NCI-H2107 treated with DMSO at 0.1 percent for 48 hours (cell line): ENCODE measurements around the gene FNBP1.

Experiments
- DNase-seq: peaks from one replicate; lab custom pipeline; 2025; ENCODE audit not compliant: unreplicated experiment; lab: John Stamatoyannopoulos, UW

Gene FNBP1

GRCh38 chr9:129838707-129839259 lies 204.2 kb downstream of the FNBP1 start:
- DNase-seq, result no peak
